ENCODE measurements around the gene PLCB1.

DNA sequence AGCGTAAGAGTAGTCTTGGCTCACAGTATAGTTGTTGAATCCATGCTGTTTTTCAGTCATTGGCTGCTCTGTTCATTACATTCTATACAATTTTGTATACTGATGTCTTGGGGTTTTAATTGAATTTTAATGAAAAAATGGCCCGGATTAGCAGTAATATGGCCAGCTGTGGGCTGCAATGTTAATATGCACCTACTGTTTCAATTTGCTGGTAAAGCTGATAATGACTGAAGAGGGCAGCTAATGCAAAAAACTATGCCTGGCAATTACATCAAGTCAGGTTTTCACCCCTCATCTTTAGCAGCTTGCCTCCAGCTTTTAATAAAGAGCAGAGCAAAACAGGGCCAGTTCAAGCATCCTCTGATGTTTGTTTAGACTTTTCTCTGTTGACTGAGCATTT, 394.5 kb downstream of the PLCB1 start:
- no peak for TF ChIP-seq POLR2AphosphoS5 (IDR thresholded peaks at IDR 0.05; ENCODE audit: borderline replicate concordance, low read depth, low read length)
- TF ChIP-seq EZH2 (IDR thresholded peaks at IDR 0.05), result no peak
- TF ChIP-seq FOXP2 (optimal IDR thresholded peaks at IDR 0.05; ENCODE audit: control extremely low read depth, extremely low read length, insufficient read depth), result no peak

All from SK-N-MC (cell line).